NOMO-1 treated with DMSO at 0.1 percent for 48 hours (cell line): Measurements from ENCODE around the gene GOLGA6L4.
"Not testable (repeated sequence)": the region's sequence is repeated elsewhere in the genome, so short reads cannot be mapped to it uniquely, and the experiment has no call there.

Experiments
- DNase-seq: peaks from one replicate; lab custom pipeline; 2025; ENCODE audit not compliant: unreplicated experiment; lab: John Stamatoyannopoulos, UW

Gene GOLGA6L4

DNA sequence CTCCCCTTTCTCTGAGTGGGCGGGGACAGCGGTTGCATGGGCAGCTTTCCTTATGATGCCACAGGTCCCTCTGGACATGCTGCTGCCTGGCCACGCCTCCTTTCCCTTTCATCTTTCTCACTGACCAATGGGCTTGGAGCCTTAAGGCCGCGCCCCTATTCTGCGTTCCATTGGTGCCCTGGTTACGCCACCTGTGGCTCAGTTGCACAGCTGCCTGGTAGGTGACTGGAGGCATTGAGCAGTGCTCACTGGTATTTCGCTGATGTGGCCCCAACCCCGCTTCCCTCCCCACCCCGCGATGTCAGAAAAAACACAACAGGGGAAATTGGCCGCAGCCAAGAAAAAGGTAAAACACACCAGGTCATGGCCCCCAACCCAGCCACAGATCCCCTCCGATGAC lies at the start of gene GOLGA6L4:
GOLGA6L4 (plus strand) TSS at position 201 of the 400 bp plus-strand sequence; CDS start at position 263, 62 bp downstream.
- not testable (repeated sequence) for DNase-seq

DNA sequence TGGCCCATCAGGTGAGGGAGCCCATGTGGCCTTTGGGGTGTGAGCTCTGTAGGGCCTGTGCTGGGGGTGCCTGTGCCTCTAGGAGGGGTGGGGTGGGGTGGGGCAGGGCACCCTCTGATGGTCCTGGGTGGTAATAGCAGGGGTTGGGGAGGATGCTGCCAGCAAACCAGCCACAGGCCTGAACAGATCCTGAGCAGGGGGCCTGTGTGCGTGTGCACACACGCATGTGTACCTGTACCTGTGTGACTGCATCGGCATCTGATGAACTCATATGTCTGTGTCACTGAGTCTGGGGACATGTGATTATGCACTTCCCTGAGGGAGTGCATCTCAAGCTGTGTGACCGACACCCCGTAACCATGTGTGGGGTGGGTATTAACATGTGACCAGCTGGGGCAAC lies 42.6 kb upstream of the GOLGA6L4 start:
- DNase-seq: not testable (repeated sequence)

GRCh38 chr15:84195603-84196002 lies 40.0 kb upstream of the GOLGA6L4 start:
- DNase-seq: not testable (repeated sequence)

DNA sequence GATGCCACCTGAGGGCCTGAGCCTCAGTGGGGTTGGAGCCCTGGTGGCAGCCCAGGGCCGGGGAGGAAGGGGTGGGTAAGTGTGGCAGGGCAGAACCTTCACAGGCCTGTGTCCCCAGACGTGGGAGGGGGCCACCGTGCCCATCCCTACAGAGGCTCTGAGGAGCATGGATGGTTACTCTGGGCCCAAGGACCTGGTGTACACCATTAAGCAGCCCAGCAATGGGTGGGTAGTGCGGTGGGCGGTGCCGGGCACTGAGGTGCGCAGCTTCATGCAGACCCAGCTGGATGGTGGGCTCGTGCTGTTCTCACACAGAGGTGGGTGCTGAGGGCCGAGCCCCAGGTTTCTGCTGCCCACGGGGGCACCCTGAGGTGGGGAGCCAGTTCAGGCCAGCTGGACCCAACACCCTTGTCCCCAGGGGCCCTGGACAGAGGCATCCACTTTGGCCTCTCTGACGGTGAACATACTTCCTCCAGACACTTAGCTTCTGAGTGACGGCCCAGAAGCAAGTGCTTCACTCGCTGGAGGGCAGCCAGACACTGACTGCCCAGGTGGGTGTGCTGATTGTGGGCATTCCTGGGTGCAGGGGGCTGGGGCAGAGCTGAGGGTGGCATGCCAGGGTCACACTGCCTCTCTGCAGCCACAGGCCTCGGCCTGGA lies 38.9 kb upstream of the GOLGA6L4 start:
- not testable (repeated sequence) for DNase-seq

- not testable (repeated sequence) for DNase-seq
Measured at GRCh38 chr15:84199865-84200264, 35.7 kb upstream of the GOLGA6L4 start.

DNA sequence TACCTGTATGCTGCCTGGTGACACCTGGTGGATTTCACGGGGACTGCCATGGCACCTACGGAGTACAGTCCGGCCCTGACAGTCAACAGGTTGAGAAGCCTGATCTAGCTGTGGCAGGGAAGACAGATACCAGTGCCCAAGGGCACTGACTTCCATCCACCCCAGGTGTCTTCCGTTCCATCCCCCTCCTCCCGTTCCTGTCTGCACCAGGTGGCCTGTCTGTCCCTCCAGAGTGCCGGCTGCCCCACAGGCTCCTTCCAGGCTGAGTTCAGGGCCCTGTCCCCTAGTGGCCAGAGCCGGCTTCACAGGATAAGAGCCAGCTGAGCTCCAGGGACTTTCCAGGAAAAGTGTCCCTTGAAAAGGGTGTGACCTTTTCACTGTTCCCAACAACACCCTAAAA lies 10.9 kb downstream of the GOLGA6L4 start:
- not testable (repeated sequence) for DNase-seq
